Measurements from ENCODE around the gene OPCML.

DNA sequence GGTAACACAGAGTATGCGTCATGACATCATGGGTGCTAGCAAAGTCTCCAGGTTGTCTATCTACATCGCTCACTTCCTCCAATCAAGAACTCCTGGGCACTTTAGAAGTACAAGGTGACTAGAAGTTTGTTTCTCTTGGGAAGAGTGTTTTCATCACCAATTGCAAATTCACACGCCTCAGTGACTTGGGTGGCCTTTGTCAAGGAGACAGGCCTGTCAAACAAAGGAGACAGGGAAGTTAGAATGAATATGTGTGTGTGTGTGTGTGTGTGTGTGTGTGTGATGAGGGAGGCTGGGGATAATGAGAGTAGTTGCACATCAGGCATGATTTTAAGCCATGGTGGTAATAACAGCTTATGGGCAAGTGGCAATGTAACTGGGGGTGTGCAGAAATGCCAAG lies 953.2 kb downstream of the OPCML start:
- TF ChIP-seq POLR2AphosphoS5 (IDR thresholded peaks at IDR 0.05) (no peak), CTCF (IDR thresholded peaks at IDR 0.05) (no peak), EP300 (IDR thresholded peaks at IDR 0.05) (no peak), POLR2A (IDR thresholded peaks at IDR 0.05) (no peak)

Data from suprapubic skin (tissue), 4 donors.